ENCODE measurements around the gene EDIL3.

EDIL3 gene

DNA sequence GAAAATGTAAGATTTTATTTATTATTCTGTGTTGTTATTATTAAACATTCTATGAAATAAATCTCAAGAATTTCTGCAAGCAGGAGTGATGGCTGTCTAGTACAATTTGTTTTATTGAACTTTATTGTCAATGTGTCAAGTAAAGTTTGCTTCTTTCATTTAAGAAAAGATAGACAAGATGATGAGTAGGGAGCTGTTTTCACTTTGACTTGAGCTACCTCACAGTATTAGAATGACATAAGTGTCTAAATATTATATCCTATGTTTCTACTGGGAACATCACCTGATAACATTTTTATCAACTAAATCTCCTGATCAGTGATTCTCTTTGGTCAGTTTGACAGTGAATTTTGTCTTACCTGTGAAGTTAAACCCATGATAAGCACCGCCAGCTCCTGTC lies 12.7 kb upstream of the EDIL3 start:
- Histone ChIP-seq H3K79me2 (ENCODE audit: control insufficient read depth, insufficient read depth, low read length, unreplicated experiment) (no peaks in the 10 kb centered on the region), H3K27ac (ENCODE audit: low read depth, low read length) (no peak overlapping the region), H3K27me3 (ENCODE audit: insufficient read depth, low read length) (no peaks in the 10 kb centered on the region), H3K36me3 (ENCODE audit: insufficient read depth, low read length) (no peaks in the 10 kb centered on the region), H2AFZ (ENCODE audit: low read length, unreplicated experiment) (no peak overlapping the region), H3K4me3 (ENCODE audit: low read depth, low read length) (no peak overlapping the region), H3K4me1 (ENCODE audit: control insufficient read depth, insufficient read depth, low read length, unreplicated experiment) (peaks cover 15% of the 10 kb centered on the region)

DNA sequence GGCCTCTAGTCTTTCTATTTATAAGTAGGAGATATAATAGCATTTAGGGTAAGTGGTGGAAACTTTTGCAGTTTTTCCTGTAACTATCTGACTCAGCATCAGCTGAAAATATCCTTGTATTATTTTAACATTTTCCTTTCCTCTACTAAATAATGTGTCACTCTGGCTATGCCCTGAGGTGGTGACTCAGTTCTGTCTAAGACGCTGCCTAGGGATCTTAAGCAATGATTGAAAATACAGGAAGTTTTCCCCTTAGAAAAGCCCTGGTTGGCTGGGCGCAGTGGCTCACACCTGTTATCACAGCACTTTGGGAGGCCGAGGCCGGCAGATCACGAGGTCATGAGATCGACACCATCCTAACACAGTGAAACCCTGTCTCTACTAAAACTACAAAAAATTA lies 9.3 kb upstream of the EDIL3 start:
- peak overlapping the region; percentile 57 for H3K27ac ChIP-seq (ENCODE audit: low read depth, low read length)
- H3K36me3 ChIP-seq (ENCODE audit: insufficient read depth, low read length) = no peaks in the 10 kb centered on the region
- H3K4me1 ChIP-seq (ENCODE audit: control insufficient read depth, insufficient read depth, low read length, unreplicated experiment) = peaks cover 15% of the 10 kb centered on the region
- H3K27me3 ChIP-seq (ENCODE audit: insufficient read depth, low read length) = no peaks in the 10 kb centered on the region
- no peak overlapping the region for H2AFZ ChIP-seq (ENCODE audit: low read length, unreplicated experiment)
- H3K4me3 ChIP-seq (ENCODE audit: low read depth, low read length) = no peak overlapping the region
- no peaks in the 10 kb centered on the region for H3K79me2 ChIP-seq (ENCODE audit: control insufficient read depth, insufficient read depth, low read length, unreplicated experiment)

DNA sequence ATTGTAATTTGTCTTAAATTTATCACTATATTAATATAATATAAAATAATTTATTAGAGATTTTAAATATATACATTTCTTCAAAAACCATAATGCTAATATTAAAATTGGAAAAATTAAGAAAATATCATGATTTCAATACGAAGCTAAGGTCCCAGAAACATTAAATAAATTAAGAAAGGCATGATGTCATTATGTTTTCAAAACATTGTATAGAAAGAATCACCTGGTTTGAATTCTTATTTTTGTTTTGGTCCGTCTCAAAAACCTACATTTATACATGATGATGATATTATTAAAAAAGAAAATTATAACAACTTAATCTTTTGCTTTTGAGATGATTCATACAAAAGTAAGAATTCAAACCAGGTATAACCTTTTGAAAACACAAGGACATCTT lies 8.2 kb upstream of the EDIL3 start:
- H3K36me3 ChIP-seq (ENCODE audit: insufficient read depth, low read length) = no peaks in the 10 kb centered on the region
- no peak overlapping the region for H3K27ac ChIP-seq (ENCODE audit: low read depth, low read length)
- H2AFZ ChIP-seq (ENCODE audit: low read length, unreplicated experiment) = no peak overlapping the region
- no peak overlapping the region for H3K4me3 ChIP-seq (ENCODE audit: low read depth, low read length)
- no peaks in the 10 kb centered on the region for H3K27me3 ChIP-seq (ENCODE audit: insufficient read depth, low read length)
- H3K79me2 ChIP-seq (ENCODE audit: control insufficient read depth, insufficient read depth, low read length, unreplicated experiment) = no peaks in the 10 kb centered on the region
- peaks cover 15% of the 10 kb centered on the region for H3K4me1 ChIP-seq (ENCODE audit: control insufficient read depth, insufficient read depth, low read length, unreplicated experiment)

DNA sequence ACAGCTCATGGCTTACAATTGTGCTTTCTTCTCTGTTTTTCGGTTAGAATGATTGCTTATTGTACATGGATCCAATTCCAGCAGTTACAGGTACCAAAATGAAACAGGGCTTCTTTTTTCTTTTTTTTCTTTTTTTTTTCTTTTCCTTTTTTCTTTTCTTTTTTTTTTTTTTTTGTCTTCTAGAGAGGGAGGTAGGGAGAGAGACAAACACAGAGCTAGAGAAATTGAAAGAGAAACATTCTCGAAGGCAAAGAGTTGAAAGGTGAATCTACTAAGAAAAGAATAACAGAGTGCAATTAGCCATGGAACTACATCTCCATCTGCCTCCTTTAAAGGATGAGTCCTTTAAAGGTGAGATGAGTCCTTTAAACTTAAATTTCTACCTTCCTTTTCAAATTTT lies 1.0 kb upstream of the EDIL3 start:
- no peaks in the 10 kb centered on the region for H3K27me3 ChIP-seq (ENCODE audit: insufficient read depth, low read length)
- H3K79me2 ChIP-seq (ENCODE audit: control insufficient read depth, insufficient read depth, low read length, unreplicated experiment) = no peaks in the 10 kb centered on the region

DNA sequence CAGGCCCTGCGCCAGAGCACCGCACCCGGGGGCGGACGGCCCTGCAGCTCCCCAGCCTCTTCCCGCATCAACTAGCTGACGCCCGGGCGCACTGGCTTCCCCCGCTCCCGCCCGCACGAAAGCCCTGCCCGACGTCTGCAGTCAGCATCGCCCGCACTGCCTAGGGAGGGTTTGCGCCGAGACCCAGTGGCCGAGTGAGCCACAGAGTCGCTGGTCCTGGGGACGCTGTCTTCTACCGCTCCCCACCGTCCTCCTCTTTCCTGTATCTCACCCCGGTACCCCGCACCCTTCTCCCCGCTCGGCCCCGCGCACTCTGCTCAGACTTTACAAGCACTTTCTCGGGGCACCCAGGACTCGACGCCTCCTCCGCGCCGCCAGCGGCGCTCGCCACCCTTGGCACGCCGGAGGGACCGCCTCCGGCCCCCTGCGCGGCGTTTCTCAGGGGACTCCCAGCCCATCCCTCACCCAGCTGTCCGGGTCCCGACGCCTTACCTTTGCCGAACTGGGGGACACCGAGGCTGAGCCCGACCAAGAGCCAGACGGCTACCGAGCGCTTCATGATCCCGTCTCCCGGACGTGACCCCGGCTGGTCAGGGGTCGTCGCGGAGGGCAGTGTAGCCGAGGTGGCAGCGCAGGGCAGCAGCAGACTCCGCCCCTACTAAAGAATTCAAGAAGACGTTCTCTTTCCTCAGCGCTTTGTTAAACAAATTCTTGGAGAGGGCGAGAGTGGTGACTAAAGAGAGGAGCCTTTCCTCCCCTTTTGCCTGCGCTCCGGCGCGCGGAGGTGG lies 670 bp downstream of the EDIL3 start:
- Histone ChIP-seq H3K79me2 (ENCODE audit: control insufficient read depth, insufficient read depth, low read length, unreplicated experiment) (no peaks in the 10 kb centered on the region), H3K27ac (ENCODE audit: low read depth, low read length) (no peak overlapping the region)

More for the DNA sequence above, 1.0 kb upstream of the EDIL3 start:
- Histone ChIP-seq H2AFZ (ENCODE audit: low read length, unreplicated experiment) (no peak overlapping the region), H3K27ac (ENCODE audit: low read depth, low read length) (no peak overlapping the region), H3K36me3 (ENCODE audit: insufficient read depth, low read length) (no peaks in the 10 kb centered on the region), H3K4me3 (ENCODE audit: low read depth, low read length) (peak overlapping the region; percentile 92; the same call in 1 of the 2 replicates), H3K4me1 (ENCODE audit: control insufficient read depth, insufficient read depth, low read length, unreplicated experiment) (no peaks in the 10 kb centered on the region)

DNA sequence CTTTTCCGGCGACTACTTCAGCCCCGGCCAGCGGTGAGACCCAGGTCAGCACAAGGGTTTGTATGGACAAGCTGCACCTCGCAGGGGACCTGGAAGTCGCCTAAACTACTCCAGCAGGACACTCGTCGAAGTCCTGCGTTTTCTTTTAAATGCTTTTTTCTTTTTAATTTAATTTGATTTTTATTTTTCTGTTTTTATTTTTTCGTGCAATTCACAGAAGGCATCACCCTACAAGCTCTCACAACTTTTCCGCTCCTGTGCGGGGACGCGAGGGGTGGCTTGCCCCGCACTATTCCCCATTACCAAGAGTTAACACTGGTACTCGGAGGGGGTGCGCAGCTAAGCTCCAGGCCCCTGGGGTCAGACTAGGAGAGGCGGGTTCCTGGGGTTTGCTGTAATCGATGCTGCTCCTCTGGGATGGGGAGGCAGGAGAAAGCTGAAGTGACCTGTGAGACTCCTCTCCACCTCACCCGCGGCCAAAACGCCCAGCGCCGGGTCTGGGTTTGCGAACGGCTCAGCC lies 1.3 kb downstream of the EDIL3 start:
- H2AFZ ChIP-seq (ENCODE audit: low read length, unreplicated experiment) = peak overlapping the region; percentile 56
- peak overlapping the region; percentile 92 for H3K4me3 ChIP-seq (ENCODE audit: low read depth, low read length)
- no peak overlapping the region for H3K27ac ChIP-seq (ENCODE audit: low read depth, low read length)
- H3K27me3 ChIP-seq (ENCODE audit: insufficient read depth, low read length) = no peaks in the 10 kb centered on the region
- H3K79me2 ChIP-seq (ENCODE audit: control insufficient read depth, insufficient read depth, low read length, unreplicated experiment) = no peaks in the 10 kb centered on the region
- H3K36me3 ChIP-seq (ENCODE audit: insufficient read depth, low read length) = no peaks in the 10 kb centered on the region
- peaks cover 17% of the 10 kb centered on the region for H3K4me1 ChIP-seq (ENCODE audit: control insufficient read depth, insufficient read depth, low read length, unreplicated experiment)

More for the DNA sequence above, 670 bp downstream of the EDIL3 start:
- Histone ChIP-seq H3K4me3 (ENCODE audit: low read depth, low read length) (peak overlapping the region; percentile 92), H3K36me3 (ENCODE audit: insufficient read depth, low read length) (no peaks in the 10 kb centered on the region), H2AFZ (ENCODE audit: low read length, unreplicated experiment) (peak overlapping the region; percentile 91), H3K4me1 (ENCODE audit: control insufficient read depth, insufficient read depth, low read length, unreplicated experiment) (peaks cover 10% of the 10 kb centered on the region), H3K27me3 (ENCODE audit: insufficient read depth, low read length) (no peaks in the 10 kb centered on the region)

DNA sequence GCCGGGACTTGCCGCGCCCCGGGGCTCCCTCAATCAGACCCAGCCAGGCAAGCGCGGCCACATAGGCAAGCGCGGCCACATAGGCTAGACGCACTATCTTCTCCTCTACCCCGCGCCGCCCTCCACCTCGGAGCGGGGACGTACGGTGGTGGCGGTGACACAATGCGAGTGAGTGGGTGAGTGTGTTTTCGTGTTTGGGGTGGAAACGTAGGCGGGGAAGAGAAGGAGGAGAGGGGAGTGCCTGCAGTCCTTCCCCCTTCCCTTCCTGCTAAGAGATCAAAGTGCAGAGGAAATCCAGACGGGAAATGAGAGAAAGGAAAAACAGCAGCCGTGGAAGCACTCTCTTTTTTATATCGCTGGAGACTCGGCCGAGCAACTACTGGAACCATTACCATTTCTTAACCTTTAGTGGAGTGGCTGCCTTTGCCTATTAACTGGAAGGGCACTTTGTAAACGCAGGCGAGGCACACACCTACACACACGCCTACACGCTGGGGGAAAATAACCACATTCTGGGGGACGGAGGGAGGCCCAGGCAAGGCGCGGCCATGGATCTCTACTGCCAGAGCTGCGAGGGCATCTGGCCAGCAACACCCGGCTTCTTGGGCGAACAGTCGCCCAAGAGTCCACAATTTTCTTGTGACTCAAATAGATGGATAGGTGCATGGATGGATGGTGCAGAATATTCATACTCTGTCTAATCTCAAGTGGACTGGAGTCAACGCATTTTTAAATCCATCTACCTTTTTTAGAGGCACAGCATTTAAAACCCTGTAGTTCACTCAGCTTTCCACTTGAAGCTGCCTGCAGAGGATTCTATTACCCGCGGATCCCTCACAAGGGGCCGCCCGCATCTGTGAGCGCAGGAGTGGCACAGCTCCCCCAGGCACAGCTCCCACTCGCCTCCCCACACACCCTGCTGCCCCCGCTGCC lies 2.1 kb downstream of the EDIL3 start:
- no peaks in the 10 kb centered on the region for H3K27me3 ChIP-seq (ENCODE audit: insufficient read depth, low read length)
- no peaks in the 10 kb centered on the region for H3K79me2 ChIP-seq (ENCODE audit: control insufficient read depth, insufficient read depth, low read length, unreplicated experiment)
- H3K4me1 ChIP-seq (ENCODE audit: control insufficient read depth, insufficient read depth, low read length, unreplicated experiment) = peaks cover 17% of the 10 kb centered on the region
- no peaks in the 10 kb centered on the region for H3K36me3 ChIP-seq (ENCODE audit: insufficient read depth, low read length)
- peak overlapping the region; percentile 0; the same call in 1 of the 2 replicates for H3K27ac ChIP-seq (ENCODE audit: low read depth, low read length)
- peak overlapping the region; percentile 49 for H2AFZ ChIP-seq (ENCODE audit: low read length, unreplicated experiment)
- peak overlapping the region; percentile 92 for H3K4me3 ChIP-seq (ENCODE audit: low read depth, low read length)

DNA sequence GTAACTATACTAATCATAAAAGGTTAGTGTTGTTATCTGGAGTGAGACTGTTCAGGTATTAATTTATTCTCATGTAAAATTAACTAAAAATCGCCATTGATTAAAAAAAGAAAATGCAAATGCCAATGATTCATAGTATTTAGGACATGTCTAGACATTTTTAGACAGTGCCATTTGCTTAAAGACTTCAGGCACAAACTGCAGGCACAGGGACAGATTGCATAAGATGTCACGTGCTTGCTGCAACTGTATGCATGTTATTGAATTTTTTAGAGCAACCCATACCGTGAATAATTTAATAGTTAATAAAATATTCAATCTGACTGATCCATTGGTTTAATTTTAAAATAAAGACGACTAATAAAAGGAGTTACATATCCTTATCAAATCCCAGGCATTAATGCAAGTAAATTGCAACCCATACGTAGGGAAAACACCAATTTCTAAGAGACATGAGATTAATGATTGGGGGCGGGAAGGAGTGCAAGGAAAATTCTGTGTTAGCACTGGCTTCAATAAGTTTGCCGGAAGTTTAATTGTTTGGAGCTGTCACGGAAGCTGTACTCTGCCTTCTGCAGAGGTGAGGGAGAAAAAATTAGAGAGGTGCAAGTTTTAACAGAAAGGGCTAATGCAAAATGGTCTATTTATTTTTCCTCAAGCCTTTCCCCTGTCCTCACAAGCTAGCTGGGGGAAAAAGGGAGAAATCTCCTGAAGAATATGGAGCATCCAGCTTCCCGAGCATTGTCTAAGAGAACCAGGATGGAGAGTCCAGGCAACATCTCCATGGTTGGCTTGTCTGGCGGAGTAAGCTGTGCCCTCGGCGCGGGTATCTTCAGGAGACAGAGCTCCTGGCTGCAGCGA lies 2.9 kb downstream of the EDIL3 start:
- H3K4me3 ChIP-seq (ENCODE audit: low read depth, low read length) = peak overlapping the region; percentile 92
- H3K79me2 ChIP-seq (ENCODE audit: control insufficient read depth, insufficient read depth, low read length, unreplicated experiment) = no peaks in the 10 kb centered on the region
- no peak overlapping the region for H3K27ac ChIP-seq (ENCODE audit: low read depth, low read length)

DNA sequence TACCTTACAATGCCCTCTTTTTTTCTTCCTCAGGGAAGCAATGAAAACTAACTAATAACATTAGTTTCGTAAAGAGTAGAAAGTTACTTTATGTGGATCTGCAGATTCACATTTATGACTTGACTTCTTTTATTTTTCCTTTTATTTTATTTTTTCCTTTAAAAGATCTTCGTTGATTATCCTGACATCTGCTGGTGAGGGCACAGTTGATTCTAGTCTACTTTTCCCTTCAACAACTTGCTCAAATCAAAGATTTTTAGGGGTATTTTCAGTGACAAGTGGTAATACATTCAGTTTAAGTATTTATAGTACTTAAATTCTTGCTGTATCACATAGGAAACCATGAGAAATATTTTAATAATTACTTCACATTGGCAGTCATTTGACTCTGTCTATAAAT lies 4.9 kb downstream of the EDIL3 start:
- peak overlapping the region; percentile 80 for H2AFZ ChIP-seq (ENCODE audit: low read length, unreplicated experiment)
- no peaks in the 10 kb centered on the region for H3K36me3 ChIP-seq (ENCODE audit: insufficient read depth, low read length)
- peaks cover 20% of the 10 kb centered on the region for H3K4me1 ChIP-seq (ENCODE audit: control insufficient read depth, insufficient read depth, low read length, unreplicated experiment)
- 0 out of 2 replicates have a peak overlapping the region, but pooled peaks have one; percentile 48 for H3K4me3 ChIP-seq (ENCODE audit: low read depth, low read length)
- no peaks in the 10 kb centered on the region for H3K79me2 ChIP-seq (ENCODE audit: control insufficient read depth, insufficient read depth, low read length, unreplicated experiment)
- no peaks in the 10 kb centered on the region for H3K27me3 ChIP-seq (ENCODE audit: insufficient read depth, low read length)
- H3K27ac ChIP-seq (ENCODE audit: low read depth, low read length) = peak overlapping the region; percentile 71

More for the DNA sequence above, 2.9 kb downstream of the EDIL3 start:
- Histone ChIP-seq H3K36me3 (ENCODE audit: insufficient read depth, low read length) (no peaks in the 10 kb centered on the region), H3K4me1 (ENCODE audit: control insufficient read depth, insufficient read depth, low read length, unreplicated experiment) (peaks cover 17% of the 10 kb centered on the region), H3K27me3 (ENCODE audit: insufficient read depth, low read length) (no peaks in the 10 kb centered on the region), H2AFZ (ENCODE audit: low read length, unreplicated experiment) (peak overlapping the region; percentile 49)

DNA sequence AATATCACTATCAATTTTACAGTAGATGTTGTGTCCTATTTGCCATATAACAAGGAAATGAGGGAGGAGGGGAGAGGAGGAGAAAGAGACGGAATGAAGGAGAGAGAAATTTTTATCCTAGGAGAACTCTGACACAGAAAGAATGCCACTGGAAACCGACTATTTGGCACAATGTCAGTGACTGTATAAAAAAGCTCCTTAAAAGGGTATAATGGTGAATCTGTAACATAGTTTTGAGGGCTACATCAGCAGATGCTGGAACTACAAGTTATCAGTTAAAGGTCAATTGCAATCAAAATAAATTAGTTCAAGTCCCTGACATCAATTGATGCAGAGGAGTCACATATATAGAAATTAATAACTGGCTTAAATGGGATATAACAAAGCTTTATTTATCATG lies 5.7 kb downstream of the EDIL3 start:
- Histone ChIP-seq H3K27ac (ENCODE audit: low read depth, low read length) (peak overlapping the region; percentile 71), H2AFZ (ENCODE audit: low read length, unreplicated experiment) (peak overlapping the region; percentile 80), H3K36me3 (ENCODE audit: insufficient read depth, low read length) (no peaks in the 10 kb centered on the region), H3K4me1 (ENCODE audit: control insufficient read depth, insufficient read depth, low read length, unreplicated experiment) (peaks cover 25% of the 10 kb centered on the region), H3K79me2 (ENCODE audit: control insufficient read depth, insufficient read depth, low read length, unreplicated experiment) (no peaks in the 10 kb centered on the region), H3K27me3 (ENCODE audit: insufficient read depth, low read length) (no peaks in the 10 kb centered on the region), H3K4me3 (ENCODE audit: low read depth, low read length) (peak overlapping the region; percentile 48)
